ENCODE data around the gene TCHP.

GRCh38 chr12:109949089-109949488 is 49.0 kb downstream of the TCHP start:
- TF ChIP-seq CTCF (IDR thresholded peaks at IDR 0.05) (no peak), POLR2A (IDR thresholded peaks at IDR 0.05) (no peak)
